Gastrocnemius medialis (tissue), 4 donors: ENCODE data around the gene KPNB1.

Experiments used
- CTCF ChIP-seq, 5 experiments: fragments of 450-650 bp in 3 of 5; fragments of 200-600 bp in 2 of 5; sonication (generic) in 2 of 5; IDR thresholded peaks in 4 of 5; conservative IDR thresholded peaks in 1 of 5; 1 replicate in 4 of 5; 2 replicates in 1 of 5; pipeline ENCODE4 v1.5.1; 2016 to 2019; ENCODE audit warnings: antibody characterized with exemption in 5 of 5, mild to moderate bottlenecking in 3 of 5, moderate library complexity in 3 of 5
- POLR2A ChIP-seq, 2 donors: fragments of 450-650 bp; IDR thresholded peaks; one replicate each; pipeline ENCODE4 v1.6.1; 2017; ENCODE audit warnings: antibody characterized with exemption in 2 of 2, mild to moderate bottlenecking in 2 of 2, moderate library complexity in 2 of 2

GRCh38 chr17:47604598-47604927 is 45.2 kb upstream of the KPNB1 start:
- TF ChIP-seq POLR2A (IDR thresholded peaks at IDR 0.05) (no peak), CTCF (IDR thresholded peaks at IDR 0.05 in 4 of 5, conservative IDR thresholded peaks at IDR 0.05 in 1 of 5) (no peak)
